Skeletal muscle cell (primary cell): ENCODE results near the gene TNIK.
A peak's percentile ranks its signal among the peaks of the same experiment; 100 is the strongest.

Source experiments
- DNase-seq: peaks from one replicate; pipeline ENCODE4 v3.0.0-alpha.2; 2010; ENCODE audit warnings: low read depth
- H3K4me3 ChIP-seq: 2 replicates; pipeline ENCODE4 v1.5.1; 2011; ENCODE audit warnings: low read depth, mild to moderate bottlenecking, control low read depth, low read length, moderate library complexity

TNIK gene

GRCh38 chr3:171351676-171352075, 108.5 kb downstream of the TNIK start:
- DNase-seq = peak; percentile 90
- no peak overlapping the region for H3K4me3 ChIP-seq

- H3K4me3 ChIP-seq = no peak overlapping the region
- DNase-seq = no peak
Measured at GRCh38 chr3:171350364-171350763, 109.8 kb downstream of the TNIK start.

GRCh38 chr3:171349392-171349791, 110.8 kb downstream of the TNIK start:
- DNase-seq = no peak
- no peak overlapping the region for H3K4me3 ChIP-seq

- H3K4me3 ChIP-seq = no peak overlapping the region
- peak; percentile 46 for DNase-seq
Measured at GRCh38 chr3:171348121-171348520, 112.1 kb downstream of the TNIK start.

GRCh38 chr3:171347301-171348039, 112.7 kb downstream of the TNIK start:
- DNase-seq = no peak
- no peak overlapping the region for H3K4me3 ChIP-seq

GRCh38 chr3:171346582-171347300, 113.5 kb downstream of the TNIK start:
- H3K4me3 ChIP-seq = no peak overlapping the region
- no peak for DNase-seq

- DNase-seq = no peak
- no peak overlapping the region for H3K4me3 ChIP-seq
Measured at GRCh38 chr3:171346019-171346418, 114.2 kb downstream of the TNIK start.

- no peak overlapping the region for H3K4me3 ChIP-seq
- DNase-seq = no peak
Measured at GRCh38 chr3:171345107-171345843, 114.9 kb downstream of the TNIK start.

- DNase-seq = no peak
Measured at GRCh38 chr3:171343693-171344092, 116.5 kb downstream of the TNIK start.

GRCh38 chr3:171342783-171343420, 117.3 kb downstream of the TNIK start:
- no peak for DNase-seq
- H3K4me3 ChIP-seq = no peak overlapping the region

More at GRCh38 chr3:171343693-171344092, 116.5 kb downstream of the TNIK start:
- no peak overlapping the region for H3K4me3 ChIP-seq

GRCh38 chr3:171342200-171342599, 118.0 kb downstream of the TNIK start:
- no peak overlapping the region for H3K4me3 ChIP-seq
- DNase-seq = no peak

- DNase-seq = no peak
- H3K4me3 ChIP-seq = no peak overlapping the region
Measured at GRCh38 chr3:171340434-171340833, 119.8 kb downstream of the TNIK start.

GRCh38 chr3:171339598-171339997, 120.6 kb downstream of the TNIK start:
- no peak for DNase-seq
- H3K4me3 ChIP-seq = no peak overlapping the region

- no peak for DNase-seq
- no peak overlapping the region for H3K4me3 ChIP-seq
Measured at GRCh38 chr3:171336406-171336805, 123.8 kb downstream of the TNIK start.

GRCh38 chr3:171335559-171335958, 124.6 kb downstream of the TNIK start:
- no peak for DNase-seq
- no peak overlapping the region for H3K4me3 ChIP-seq

GRCh38 chr3:171334465-171334811, 125.8 kb downstream of the TNIK start:
- no peak for DNase-seq
- H3K4me3 ChIP-seq = no peak overlapping the region

GRCh38 chr3:171333784-171334464, 126.3 kb downstream of the TNIK start:
- no peak for DNase-seq
- no peak overlapping the region for H3K4me3 ChIP-seq

- no peak for DNase-seq
- no peak overlapping the region for H3K4me3 ChIP-seq
Measured at GRCh38 chr3:171330938-171331337, 129.3 kb downstream of the TNIK start.

GRCh38 chr3:171329746-171330145, 130.5 kb downstream of the TNIK start:
- H3K4me3 ChIP-seq = no peak overlapping the region
- DNase-seq = no peak
